ENCODE results near the gene NISCH. TPM values are rescaled to one million over a fixed set of nuclear protein-coding genes. Genes with fewer than 3 reads are reported as not detected.

NISCH gene
- total and polyA plus RNA-seq, 2 donors (not counting 1 experiment from before 2014, with no cell fraction given) = 31.1 to 69.9 TPM

- H4K20me1 ChIP-seq (ENCODE audit: control insufficient read depth, extremely low read depth, insufficient read depth, low read length) = no peaks in the 10 kb centered on the region
- TF ChIP-seq CTCF (conservative IDR thresholded peaks at IDR 0.05 in 1 of 2, IDR thresholded peaks at IDR 0.05 in 1 of 2; ENCODE audit: low read depth in 1 of 2, low read length in 2 of 2) (no peak), EZH2 (IDR thresholded peaks at IDR 0.05; ENCODE audit: low read length, missing control alignments) (no peak)
- no peaks in the 10 kb centered on the region for H3K9me3 ChIP-seq (ENCODE audit: control insufficient read depth, insufficient read depth, low read depth, low read length)
- H3K27ac ChIP-seq (ENCODE audit: insufficient read depth, low read length) = peak within 1 kb of the TSS; percentile 74
- H3K4me2 ChIP-seq (ENCODE audit: extremely low read depth, insufficient read depth, low read length) = peak within 1 kb of the TSS; percentile 89
- H3K4me1 ChIP-seq (ENCODE audit: control insufficient read depth, extremely low read depth, insufficient read depth, low read length) = peaks cover 23% of the 10 kb centered on the region
- no peaks in the 10 kb centered on the region for H3K27me3 ChIP-seq (ENCODE audit: control insufficient read depth, insufficient read depth, low read length)
- H3K9ac ChIP-seq (ENCODE audit: insufficient read depth, low read length) = peak within 1 kb of the TSS; percentile 65
- H3K36me3 ChIP-seq (ENCODE audit: control insufficient read depth, insufficient read depth, low read length) = no peaks in the 10 kb centered on the region
- peak within 1 kb of the TSS; percentile 40 for H2AFZ ChIP-seq (ENCODE audit: low read length)
- H3K4me3 ChIP-seq (replicated peaks in 1 of 4; ENCODE audit: control extremely low read depth in 1 of 4, insufficient read depth in 1 of 4, low read depth in 3 of 4, low read length in 4 of 4) = peak within 1 kb of the TSS; percentile 61 to 80 (median 70)
- peak; percentile 64 to 68 for DNase-seq (ENCODE audit: low read depth in 2 of 2)
- H3K79me2 ChIP-seq (ENCODE audit: control insufficient read depth, insufficient read depth, low read length) = peaks cover 42% of the 10 kb centered on the region
Observed at GRCh38 chr3:52533623-52534280, 78.3 kb downstream of the NISCH start, which contains the start of gene NT5DC2. Gene NT5DC2, minus strand, starts transcription at chr3:52533857. Its CDS starts 120 bp downstream, at chr3:52533737.

GRCh38 chr3:52534281-52535183, 79.1 kb downstream of the NISCH start:
- Histone ChIP-seq H2AFZ (ENCODE audit: low read length) (peak overlapping the region; percentile 40), H3K27ac (ENCODE audit: insufficient read depth, low read length) (peak overlapping the region; percentile 74), H3K4me3 (replicated peaks in 1 of 4; ENCODE audit: control extremely low read depth in 1 of 4, insufficient read depth in 1 of 4, low read depth in 3 of 4, low read length in 4 of 4) (peak overlapping the region; percentile 37 to 68 (median 61)), H3K36me3 (ENCODE audit: control insufficient read depth, insufficient read depth, low read length) (no peaks in the 10 kb centered on the region), H3K27me3 (ENCODE audit: control insufficient read depth, insufficient read depth, low read length) (no peaks in the 10 kb centered on the region), H3K9ac (ENCODE audit: insufficient read depth, low read length) (peak overlapping the region; percentile 64), H3K79me2 (ENCODE audit: control insufficient read depth, insufficient read depth, low read length) (peaks cover 48% of the 10 kb centered on the region), H4K20me1 (ENCODE audit: control insufficient read depth, extremely low read depth, insufficient read depth, low read length) (no peaks in the 10 kb centered on the region), H3K4me1 (ENCODE audit: control insufficient read depth, extremely low read depth, insufficient read depth, low read length) (peaks cover 20% of the 10 kb centered on the region), H3K4me2 (ENCODE audit: extremely low read depth, insufficient read depth, low read length) (peak overlapping the region; percentile 89), H3K9me3 (ENCODE audit: control insufficient read depth, insufficient read depth, low read depth, low read length) (no peaks in the 10 kb centered on the region)
- TF ChIP-seq CTCF (conservative IDR thresholded peaks at IDR 0.05 in 1 of 2, IDR thresholded peaks at IDR 0.05 in 1 of 2; ENCODE audit: low read depth in 1 of 2, low read length in 2 of 2) = no peak
- TF ChIP-seq EZH2 (IDR thresholded peaks at IDR 0.05; ENCODE audit: low read length, missing control alignments) = no peak
- peak; percentile 27 to 46 for DNase-seq (ENCODE audit: low read depth in 2 of 2)
